Measurements from ENCODE around the gene ANK3.
A peak's percentile ranks its signal among the peaks of the same experiment; 100 is the strongest.
"Not testable (repeated sequence)": the region's sequence is repeated elsewhere in the genome, so short reads cannot be mapped to it uniquely, and the experiment has no call there.

Gene ANK3

GRCh38 chr10:60304829-60305379 lies 84.8 kb downstream of the ANK3 start:
- no peak for DNase-seq (ENCODE audit: low spot score)

GRCh38 chr10:60303778-60304177 lies 85.9 kb downstream of the ANK3 start:
- no peak for DNase-seq (ENCODE audit: low spot score)

GRCh38 chr10:60299961-60300883 lies 89.5 kb downstream of the ANK3 start:
- DNase-seq (ENCODE audit: low spot score), result no peak

DNA sequence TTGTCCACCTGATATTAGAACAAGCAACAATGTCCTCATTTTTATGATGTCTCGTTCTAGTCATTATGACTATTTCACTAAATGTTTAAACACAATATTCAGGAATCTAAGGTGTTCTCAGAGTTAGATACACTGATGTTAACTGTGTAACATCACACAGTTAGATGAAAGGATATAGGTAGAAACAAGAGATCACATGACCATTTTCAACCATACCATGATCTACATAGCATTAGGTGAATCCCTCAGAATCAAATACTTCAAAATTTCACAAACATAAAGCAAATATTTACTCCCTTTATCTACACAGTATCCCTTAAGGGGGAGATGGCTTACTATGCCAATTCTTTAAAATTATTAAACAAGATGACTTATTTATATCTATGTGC lies 90.3 kb downstream of the ANK3 start:
- DNase-seq (ENCODE audit: low spot score), result no peak

DNA sequence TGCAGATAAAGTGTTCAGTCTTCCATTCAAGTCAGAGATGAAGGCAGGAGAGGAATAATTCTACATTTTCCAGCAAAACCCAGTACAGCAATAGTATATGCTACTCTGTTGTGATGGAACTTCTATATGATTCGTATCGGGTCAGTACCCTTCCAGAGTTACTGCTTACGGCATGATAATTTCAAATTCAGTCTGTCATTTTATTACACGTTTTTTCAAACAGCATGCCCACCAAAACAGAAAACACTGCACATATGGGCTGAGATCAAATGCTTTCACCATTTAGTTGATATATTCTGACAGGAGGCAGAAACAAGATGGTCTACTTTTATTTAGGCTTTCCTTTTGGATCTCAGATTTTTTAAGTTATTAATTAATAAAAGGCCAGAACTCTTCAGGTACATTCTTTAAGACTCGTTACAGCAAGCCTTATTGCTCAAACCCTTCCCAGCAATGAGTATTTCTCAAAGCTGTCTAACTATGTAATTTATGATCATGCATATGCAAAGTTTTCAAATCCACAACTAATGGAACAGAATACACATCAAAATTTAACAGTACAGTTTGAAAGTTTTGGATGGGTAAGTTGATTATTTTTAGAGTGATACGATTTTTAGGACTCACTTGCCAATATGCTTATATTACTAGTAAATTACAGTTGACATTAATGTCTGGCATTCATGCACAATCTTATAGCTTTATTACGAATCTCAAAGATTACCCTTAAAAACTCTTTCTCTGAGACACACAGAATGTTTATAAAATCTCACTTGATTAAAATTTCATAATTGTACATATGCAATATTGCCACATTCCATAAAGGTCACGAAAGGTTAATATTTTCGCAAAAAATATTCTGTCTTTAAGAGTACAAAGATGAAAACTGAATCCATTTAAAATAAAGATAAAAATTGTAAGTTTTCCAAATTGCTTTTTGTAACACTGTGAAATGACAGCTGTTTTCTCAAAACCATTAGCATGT lies 91.0 kb downstream of the ANK3 start:
- no peak for DNase-seq (ENCODE audit: low spot score)

GRCh38 chr10:60296073-60296472 lies 93.6 kb downstream of the ANK3 start:
- DNase-seq (ENCODE audit: low spot score), result no peak

- no peak for DNase-seq (ENCODE audit: low spot score)
These were observed 94.4 kb downstream of the ANK3 start for GRCh38 chr10:60295028-60295937.

- DNase-seq (ENCODE audit: low spot score), result no peak
These were observed 96.0 kb downstream of the ANK3 start for GRCh38 chr10:60293581-60294175.

GRCh38 chr10:60292998-60293397 lies 96.7 kb downstream of the ANK3 start:
- DNase-seq (ENCODE audit: low spot score), result no peak

- DNase-seq (ENCODE audit: low spot score), result not testable (repeated sequence)
These were observed 97.1 kb downstream of the ANK3 start for GRCh38 chr10:60292536-60292935.

DNA sequence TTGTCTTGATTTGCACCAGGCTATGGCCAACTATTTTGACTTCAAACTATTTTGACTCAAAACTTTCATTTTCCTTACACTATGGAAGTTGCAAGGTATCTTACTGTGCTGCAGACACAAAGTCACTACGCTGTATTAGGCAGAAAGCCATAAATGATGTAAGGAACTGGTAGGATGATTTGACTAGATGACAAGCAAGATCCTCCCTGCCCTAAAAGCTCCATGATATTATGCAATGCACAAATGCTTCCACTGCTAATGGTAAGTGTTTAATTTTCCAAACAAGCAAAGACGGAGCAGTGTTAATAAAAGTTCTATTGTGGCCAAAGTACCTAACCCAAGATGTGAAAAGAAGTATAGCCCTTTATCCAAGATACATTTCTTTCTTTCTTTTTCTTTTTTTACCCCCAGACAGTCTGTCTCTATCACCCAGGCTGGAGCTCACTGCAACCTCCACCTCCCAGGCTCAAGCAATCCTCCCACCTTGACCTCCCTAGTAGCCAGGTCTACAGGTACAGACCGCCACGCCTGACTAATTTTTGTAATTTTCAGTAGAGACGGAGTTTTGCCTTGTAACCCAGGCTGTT lies 98.2 kb downstream of the ANK3 start:
- DNase-seq (ENCODE audit: low spot score), result no peak

DNA sequence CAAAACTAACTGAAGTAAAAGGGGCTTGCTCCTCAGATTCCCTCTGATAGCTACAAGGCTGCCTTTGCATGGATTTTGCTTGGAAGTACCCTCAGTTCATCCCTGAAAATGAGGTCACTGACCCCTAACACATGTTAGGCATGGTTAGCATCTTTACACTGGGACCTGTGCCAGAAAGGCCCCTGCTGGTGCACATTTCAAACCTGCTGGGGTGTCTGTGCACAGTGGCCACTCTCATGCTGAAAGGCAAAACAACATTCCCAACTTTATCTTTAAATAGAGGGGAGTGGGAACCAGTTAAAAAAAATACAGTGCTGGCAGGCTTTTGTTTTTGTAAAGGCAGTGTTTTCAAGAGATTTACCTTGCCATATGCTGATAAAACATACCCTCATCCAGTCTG lies 99.1 kb downstream of the ANK3 start:
- no peak for DNase-seq (ENCODE audit: low spot score)

DNA sequence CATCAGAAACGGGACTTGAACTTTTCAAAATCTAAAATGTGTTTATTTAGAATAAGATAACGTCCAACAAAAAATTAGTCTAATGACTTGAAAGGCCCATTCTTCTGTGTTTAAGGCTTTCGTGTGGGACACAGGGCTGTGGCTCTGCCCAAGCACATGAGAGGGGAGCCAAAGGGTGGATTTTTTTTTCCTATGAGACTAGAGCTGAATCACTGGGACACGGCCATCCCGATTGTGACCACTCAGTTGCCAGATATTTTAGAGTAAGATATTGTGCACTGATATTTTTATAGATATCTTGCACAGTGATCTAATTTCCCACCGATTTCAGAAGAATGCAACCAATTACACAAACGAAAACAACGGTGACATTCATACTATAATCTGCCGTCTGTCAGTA lies 99.9 kb downstream of the ANK3 start:
- DNase-seq (ENCODE audit: low spot score), result no peak

GRCh38 chr10:60288256-60288655 lies 101.4 kb downstream of the ANK3 start:
- no peak for DNase-seq (ENCODE audit: low spot score)

DNA sequence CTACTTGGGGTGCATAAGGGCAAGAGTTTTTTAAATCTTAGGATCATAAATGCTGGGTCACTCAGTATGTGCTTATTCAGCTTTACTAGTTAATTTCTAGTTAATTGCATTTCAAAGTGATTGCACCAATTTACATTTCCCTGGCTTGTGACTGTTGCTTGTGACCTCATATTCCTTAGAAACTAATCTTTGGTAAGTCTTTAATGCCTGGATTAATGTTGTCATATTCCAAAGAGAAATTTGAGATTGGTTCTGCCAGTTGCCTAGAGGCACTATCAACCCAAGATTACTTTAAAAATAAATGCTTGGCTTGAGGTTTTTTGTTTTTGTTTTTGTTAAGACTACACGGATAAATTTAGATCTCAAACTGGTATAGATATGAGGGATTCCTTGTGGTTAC lies 103.1 kb downstream of the ANK3 start:
- no peak for DNase-seq (ENCODE audit: low spot score)

DNA sequence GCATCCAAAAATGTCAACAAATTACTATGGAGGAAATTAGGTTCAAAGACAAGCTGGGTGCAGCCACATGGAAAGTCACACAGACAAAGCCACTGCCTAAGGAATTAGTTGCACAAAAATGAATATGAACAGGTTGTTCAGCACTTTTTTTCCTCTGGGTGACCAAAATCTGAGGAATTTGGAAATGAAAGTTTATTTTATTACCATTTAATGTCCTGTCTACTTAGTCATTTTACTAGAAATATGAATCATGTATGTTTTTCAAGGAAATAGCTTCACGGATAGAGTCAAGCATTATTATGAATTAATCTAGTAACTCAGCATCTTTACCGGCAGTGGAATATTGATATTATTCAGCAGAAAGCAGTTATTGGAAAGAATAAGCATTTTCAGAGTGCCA lies 106.3 kb downstream of the ANK3 start:
- DNase-seq (ENCODE audit: low spot score), result no peak

- DNase-seq (ENCODE audit: low spot score), result peak; percentile 20
These were observed 106.8 kb downstream of the ANK3 start for GRCh38 chr10:60282771-60283353.

- no peak for DNase-seq (ENCODE audit: low spot score)
These were observed 107.8 kb downstream of the ANK3 start for GRCh38 chr10:60281792-60282353.

DNA sequence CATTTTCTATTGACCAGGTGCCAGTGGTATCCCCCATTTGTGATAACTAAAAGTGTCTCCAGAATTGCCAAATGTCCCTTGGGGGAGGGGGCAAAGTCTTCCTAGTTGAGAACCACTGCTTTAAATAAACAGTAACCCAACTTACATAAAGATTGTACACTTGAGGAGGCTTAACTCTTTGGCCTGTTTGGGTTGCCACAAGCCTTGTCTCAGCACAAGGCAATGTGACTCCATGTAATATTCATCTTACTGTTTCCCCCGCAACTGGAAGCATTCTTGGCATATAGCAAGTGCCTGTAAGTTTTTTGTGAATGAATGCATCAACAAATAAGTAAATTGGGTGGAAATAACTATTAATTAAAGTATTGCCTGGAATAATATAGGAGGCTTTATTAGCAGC lies 108.3 kb downstream of the ANK3 start:
- DNase-seq (ENCODE audit: low spot score), result no peak

DNA sequence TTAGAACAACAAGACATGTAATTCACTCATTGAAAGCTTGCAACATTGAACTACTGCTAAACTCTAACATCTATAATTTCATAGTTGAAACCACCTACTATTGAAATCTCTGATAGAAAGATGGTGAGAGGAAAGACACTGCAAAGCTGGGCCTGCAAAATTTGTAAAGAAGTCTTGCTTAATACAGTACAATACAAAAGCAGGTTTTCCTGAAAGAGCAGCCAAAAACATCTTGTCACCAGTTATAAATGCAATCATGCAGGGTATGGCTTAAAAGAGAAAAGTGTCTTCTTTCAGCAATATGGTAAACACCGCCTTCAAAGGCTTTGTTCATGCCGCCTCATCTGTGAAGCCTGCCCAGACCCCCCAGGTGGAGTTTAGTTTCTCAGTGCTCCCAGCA lies 109.2 kb downstream of the ANK3 start:
- DNase-seq (ENCODE audit: low spot score), result no peak
